K562 (cell line): ENCODE data around the gene ZNF488.

Source experiments
- CBX1 ChIP-seq: sonication (generic); IDR thresholded peaks from 2 replicates; pipeline ENCODE4 v1.6.1; 2016; ENCODE audit warnings: antibody characterized with exemption, low read depth, mild to moderate bottlenecking
- CTCF ChIP-seq, 3 experiments: IDR thresholded peaks in 2 of 3; conservative IDR thresholded peaks in 1 of 3; 2 replicates each; pipeline ENCODE4 v1.5.1; 2011 to 2012; ENCODE audit warnings: low read length in 3 of 3, mild to moderate bottlenecking in 3 of 3, control low read depth in 2 of 3, improper control_type of control experiment in 1 of 3, inconsistent platforms in 1 of 3, low read depth in 1 of 3, mixed read lengths in 1 of 3, moderate library complexity in 1 of 3; ENCODE audit not compliant: insufficient read depth in 2 of 3
- JUN ChIP-seq, 2 experiments: sonication (generic) in 1 of 2; formaldehyde crosslinking in 1 of 2; IDR thresholded peaks; 2 replicates each; pipeline versions ENCODE4 v1.6.1 to v1.8.0; 2012 to 2022; ENCODE audit warnings: borderline replicate concordance in 2 of 2, mild to moderate bottlenecking in 2 of 2, improper control_type of control experiment in 1 of 2, low read depth in 1 of 2, low read length in 1 of 2, missing genetic modification reagents in 1 of 2
- JUND ChIP-seq, 2 experiments: IDR thresholded peaks; 2 replicates in 1 of 2; 3 replicates in 1 of 2; pipeline ENCODE4 v1.6.1; 2011; ENCODE audit warnings: borderline replicate concordance in 2 of 2, low read depth in 2 of 2, low read length in 2 of 2, improper control_type of control experiment in 1 of 2, missing biosample characterization in 1 of 2, missing genetic modification characterization in 1 of 2, missing genetic modification reagents in 1 of 2
- PHF21A ChIP-seq: fragments of 450-650 bp; IDR thresholded peaks from 2 replicates; pipeline ENCODE4 v1.6.1; 2017; ENCODE audit warnings: low read depth, borderline replicate concordance
- RFX1 ChIP-seq: fragments of 450-650 bp; IDR thresholded peaks from 2 replicates; pipeline ENCODE4 v1.6.1; 2016; ENCODE audit warnings: mild to moderate bottlenecking, moderate library complexity
- SMC3 ChIP-seq: conservative IDR thresholded peaks from 2 replicates; pipeline ENCODE4 v1.6.1; 2011; ENCODE audit warnings: low read depth, low read length, improper control_type of control experiment; ENCODE audit not compliant: insufficient read depth
- STAT5B ChIP-seq: fragments of 250-450 bp; sonication (Bioruptor Pico); IDR thresholded peaks from 2 replicates; pipeline ENCODE4 v1.8.0; 2021; ENCODE audit warnings: mild to moderate bottlenecking, inconsistent platforms
- ZFP36 ChIP-seq: fragments of 150-350 bp; IDR thresholded peaks from 2 replicates; pipeline ENCODE4 v1.6.1; 2018; ENCODE audit warnings: low read length, low read depth; ENCODE audit not compliant: partially characterized antibody
- ZNF140 ChIP-seq: fragments of 250-450 bp; sonication (Bioruptor Pico); IDR thresholded peaks from 2 replicates; pipeline ENCODE4 v1.8.0; 2021; ENCODE audit warnings: moderate library complexity, mild to moderate bottlenecking, inconsistent platforms

GRCh38 chr10:47421057-47421952 is 37.2 kb upstream of the ZNF488 start:
- TF ChIP-seq PHF21A (no peak), RFX1 (no peak), JUND (IDR thresholded peaks at IDR 0.05; ENCODE audit: borderline replicate concordance, low read depth, low read length) (no peak), JUND (tag; IDR thresholded peaks at IDR 0.05; ENCODE audit: borderline replicate concordance, low read depth, low read length) (no peak), CTCF (IDR thresholded peaks at IDR 0.05 in 2 of 3, conservative IDR thresholded peaks at IDR 0.05 in 1 of 3; ENCODE audit: insufficient read depth in 2 of 3, low read depth in 1 of 3, low read length in 3 of 3) (no peak), ZNF140 (CRISPR knock-in tag) (no peak), JUN (IDR thresholded peaks at IDR 0.05; ENCODE audit: borderline replicate concordance, low read depth, low read length) (no peak), JUN (CRISPR knock-in tag; IDR thresholded peaks at IDR 0.05; ENCODE audit: borderline replicate concordance) (no peak), ZFP36 (no peak), SMC3 (no peak), STAT5B (CRISPR knock-in tag) (no peak), CBX1 (no peak)
